Esophagus (tissue), 2 donors: ENCODE results near the gene AFF1. TPM values are rescaled to one million over a fixed set of nuclear protein-coding genes. Genes with fewer than 3 reads are reported as not detected.

Experiments used
- H3K27ac ChIP-seq, 2 donors: one replicate each; pipeline ENCODE4 v1.5.1; 2013; ENCODE audit warnings: low read depth in 2 of 2, mild to moderate bottlenecking in 2 of 2, inconsistent platforms in 1 of 2, low read length in 1 of 2, moderate library complexity in 1 of 2
- H3K27me3 ChIP-seq, 2 donors: one replicate each; pipeline ENCODE4 v1.6.1; 2013; ENCODE audit warnings: low read length in 2 of 2, control low read depth in 1 of 2, mild to moderate bottlenecking in 1 of 2; ENCODE audit not compliant: insufficient read depth in 2 of 2, control insufficient read depth in 1 of 2
- H3K36me3 ChIP-seq, 2 donors: one replicate each; pipeline ENCODE4 v1.6.1; 2013; ENCODE audit warnings: low read length in 1 of 2; ENCODE audit not compliant: control insufficient read depth in 2 of 2, insufficient read depth in 2 of 2
- H3K4me1 ChIP-seq, 2 donors: one replicate each; pipeline ENCODE4 v1.6.1; 2013; ENCODE audit warnings: low read length in 1 of 2; ENCODE audit not compliant: control insufficient read depth in 2 of 2, insufficient read depth in 2 of 2
- H3K4me3 ChIP-seq, 2 donors: one replicate each; pipeline ENCODE4 v1.5.1; 2013; ENCODE audit warnings: low read length in 2 of 2, mild to moderate bottlenecking in 2 of 2, low read depth in 1 of 2, moderate library complexity in 1 of 2
- H3K9me3 ChIP-seq, 2 donors: one replicate each; pipeline ENCODE4 v1.6.1; 2013; ENCODE audit warnings: mild to moderate bottlenecking in 2 of 2, low read depth in 1 of 2, low read length in 1 of 2, moderate library complexity in 1 of 2; ENCODE audit not compliant: control insufficient read depth in 2 of 2, insufficient read depth in 1 of 2
- WGBS, 2 donors: extraction: QIAGEN DNeasy Blood & Tissue Kit; methylation state at CpG; one replicate each; pipeline ENCODE4 v1.1.7; 2013; 5-methylcytosine and 5-hydroxymethylcytosine counted together
- polyA plus RNA-seq, 2 donors: library from polyadenylated mRNA; stranded (reverse); fragments of 200-250 nt; gene quantifications; one replicate each; pipeline ENCODE4 v1.2.3, GENCODE V29; 2013
- donor health status: healthy with polysubstance abuse.
- donor health status: Bipolar disorder and iron deficiency.

AFF1 gene
- polyA plus RNA-seq, 2 donors: 7.5 to 10.4 TPM

DNA sequence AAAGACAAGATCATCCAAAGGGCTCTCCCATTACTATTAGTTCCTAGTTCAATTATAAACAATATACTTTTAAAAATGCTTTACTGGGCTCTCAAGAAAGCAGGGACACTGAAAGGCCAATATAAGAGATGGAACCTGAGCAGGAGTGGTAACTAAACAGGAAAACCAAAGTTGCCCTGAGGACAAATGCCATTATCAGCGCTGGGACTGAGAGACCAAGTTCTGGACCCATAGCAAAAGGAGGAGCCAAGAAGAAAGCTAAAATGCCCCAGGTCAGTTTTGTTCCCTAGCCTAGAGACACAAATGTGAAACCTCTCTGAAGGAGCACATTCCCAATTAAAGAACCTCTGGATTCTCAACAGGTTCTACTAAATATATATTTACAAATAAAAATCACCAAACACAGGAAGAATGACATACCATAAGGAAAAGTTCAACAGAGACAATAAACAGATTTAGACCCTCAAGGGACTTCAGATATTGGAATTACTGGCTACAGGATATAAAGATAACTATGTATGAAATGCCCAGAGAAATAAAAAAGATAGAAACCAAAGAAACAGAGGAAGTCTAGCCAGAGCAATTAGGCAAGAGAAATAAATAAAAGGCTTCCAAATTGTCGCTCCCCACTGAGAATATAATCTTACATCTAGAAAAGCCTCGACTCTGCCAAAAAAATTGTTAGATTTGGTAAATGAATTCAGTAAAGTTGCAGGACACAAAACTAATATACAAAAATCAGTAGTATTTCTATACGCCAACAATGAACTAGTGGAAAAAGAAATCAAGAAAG is 218.5 kb downstream of the AFF1 start:
- no peaks in the 10 kb centered on the region for H3K27me3 ChIP-seq
- 72 to 83% methylated on average over 4 of the region's 4 CpGs for WGBS, 2 donors

DNA sequence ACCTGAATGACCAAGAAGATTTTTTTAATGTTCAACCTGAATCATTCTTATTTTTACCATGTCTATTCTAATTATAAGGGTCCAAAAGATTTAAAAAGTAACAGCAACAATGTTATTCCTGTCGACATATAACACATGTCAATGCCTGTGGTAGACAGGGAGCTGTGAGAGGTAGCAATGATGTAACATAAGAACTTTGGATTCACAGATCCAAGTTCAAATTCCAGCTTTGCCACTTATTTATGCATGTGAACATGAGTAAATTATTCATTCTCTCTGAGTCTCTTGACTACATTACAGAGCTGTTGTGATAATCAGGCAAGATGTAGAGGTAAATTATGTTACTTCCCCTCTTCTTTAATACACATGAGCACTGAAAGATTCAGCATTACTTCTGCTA is 231.1 kb downstream of the AFF1 start:
- WGBS, 2 donors: 95 to 96% methylated on average over 1 of the region's 1 CpG
- no peak overlapping the region for H3K27ac ChIP-seq
- peaks cover 0 to 4% of the 10 kb centered on the region in 2 donors for H3K36me3 ChIP-seq

More for the DNA sequence above, 218.5 kb downstream of the AFF1 start:
- Histone ChIP-seq H3K27ac (no peak overlapping the region), H3K4me3 (no peak overlapping the region), H3K36me3 (no peaks in the 10 kb centered on the region), H3K4me1 (no peaks in the 10 kb centered on the region), H3K9me3 (no peaks in the 10 kb centered on the region)

GRCh38 chr4:87166296-87166854 is 231.6 kb downstream of the AFF1 start:
- peaks cover 0 to 4% of the 10 kb centered on the region in 2 donors for H3K36me3 ChIP-seq
- no peaks in the 10 kb centered on the region for H3K27me3 ChIP-seq
- no peak overlapping the region for H3K27ac ChIP-seq
- 83 to 90% methylated on average over 3 of the region's 3 CpGs for WGBS, 2 donors
- no peaks in the 10 kb centered on the region for H3K9me3 ChIP-seq
- no peaks in the 10 kb centered on the region for H3K4me1 ChIP-seq
- H3K4me3 ChIP-seq: no peak overlapping the region

More for the DNA sequence above, 231.1 kb downstream of the AFF1 start:
- Histone ChIP-seq H3K4me3 (no peak overlapping the region), H3K27me3 (no peaks in the 10 kb centered on the region), H3K4me1 (no peaks in the 10 kb centered on the region), H3K9me3 (no peaks in the 10 kb centered on the region)

GRCh38 chr4:87171944-87172343 is 237.1 kb downstream of the AFF1 start:
- WGBS, 2 donors: 92 to 93% methylated on average over 2 of the region's 2 CpGs
- H3K27ac ChIP-seq: no peak overlapping the region
- H3K4me1 ChIP-seq: no peaks in the 10 kb centered on the region
- H3K27me3 ChIP-seq: no peaks in the 10 kb centered on the region
- no peak overlapping the region for H3K4me3 ChIP-seq
- peaks cover 0 to 2% of the 10 kb centered on the region in 2 donors for H3K36me3 ChIP-seq
- H3K9me3 ChIP-seq: no peaks in the 10 kb centered on the region

- 89 to 98% methylated on average over 2 of the region's 2 CpGs for WGBS, 2 donors
Observed at GRCh38 chr4:87174672-87175071, 239.9 kb downstream of the AFF1 start.

DNA sequence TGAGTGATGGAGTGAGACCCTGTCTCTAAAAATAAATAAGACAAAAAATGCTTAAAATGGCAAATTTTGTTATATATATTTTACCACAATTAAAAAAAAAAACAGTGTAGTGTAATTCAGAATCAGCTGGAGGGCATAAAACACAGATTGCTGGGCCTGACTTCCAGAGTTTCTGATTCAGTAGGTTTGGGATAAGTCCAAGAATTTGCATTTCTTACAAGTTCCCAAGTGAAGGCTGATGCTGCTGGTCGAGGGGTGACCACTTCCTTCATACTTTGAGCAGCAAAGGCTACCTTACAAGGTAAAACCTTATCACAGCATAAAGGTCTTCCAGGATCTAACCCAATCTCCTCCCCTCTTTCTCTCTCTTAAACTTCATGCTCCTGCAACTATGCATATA is 244.9 kb downstream of the AFF1 start:
- 58 to 69% methylated on average over 1 of the region's 1 CpG for WGBS, 2 donors

More at GRCh38 chr4:87174672-87175071, 239.9 kb downstream of the AFF1 start:
- peaks cover 0 to 2% of the 10 kb centered on the region in 2 donors for H3K36me3 ChIP-seq
- no peaks in the 10 kb centered on the region for H3K9me3 ChIP-seq
- no peaks in the 10 kb centered on the region for H3K27me3 ChIP-seq
- H3K4me3 ChIP-seq: no peak overlapping the region
- H3K27ac ChIP-seq: no peak overlapping the region
- H3K4me1 ChIP-seq: no peaks in the 10 kb centered on the region

DNA sequence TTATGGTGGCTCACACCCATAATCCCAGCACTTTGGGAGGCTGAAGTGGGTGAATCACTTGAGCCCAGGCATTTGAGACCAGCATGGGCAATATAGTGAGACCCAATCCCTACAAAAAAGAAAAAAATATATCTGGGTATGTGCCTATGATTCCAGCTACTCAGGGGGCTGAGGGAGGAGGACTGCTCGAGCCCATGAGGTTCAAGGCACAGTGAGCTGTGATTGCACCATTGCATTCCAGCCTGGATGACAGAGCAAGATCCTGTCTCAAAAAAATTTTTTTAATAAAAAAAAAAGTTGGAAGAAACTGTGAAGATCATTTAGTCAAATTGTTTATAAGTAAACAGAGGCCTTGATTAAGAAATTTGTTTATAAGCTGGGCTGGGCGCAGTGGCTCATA is 246.0 kb downstream of the AFF1 start:
- no peaks in the 10 kb centered on the region for H3K36me3 ChIP-seq

More for the DNA sequence above, 244.9 kb downstream of the AFF1 start:
- H3K27me3 ChIP-seq: no peaks in the 10 kb centered on the region
- H3K4me1 ChIP-seq: no peaks in the 10 kb centered on the region
- no peak overlapping the region for H3K4me3 ChIP-seq
- no peaks in the 10 kb centered on the region for H3K36me3 ChIP-seq
- no peaks in the 10 kb centered on the region for H3K9me3 ChIP-seq
- no peak overlapping the region for H3K27ac ChIP-seq

GRCh38 chr4:87185146-87185870 is 250.5 kb downstream of the AFF1 start:
- no peaks in the 10 kb centered on the region for H3K4me1 ChIP-seq
- H3K4me3 ChIP-seq: no peak overlapping the region

More for the DNA sequence above, 246.0 kb downstream of the AFF1 start:
- Histone ChIP-seq H3K4me1 (no peaks in the 10 kb centered on the region), H3K27ac (no peak overlapping the region), H3K4me3 (no peak overlapping the region), H3K9me3 (no peaks in the 10 kb centered on the region), H3K27me3 (no peaks in the 10 kb centered on the region)
- WGBS, 2 donors: 95 to 100% methylated on average over 2 of the region's 2 CpGs

DNA sequence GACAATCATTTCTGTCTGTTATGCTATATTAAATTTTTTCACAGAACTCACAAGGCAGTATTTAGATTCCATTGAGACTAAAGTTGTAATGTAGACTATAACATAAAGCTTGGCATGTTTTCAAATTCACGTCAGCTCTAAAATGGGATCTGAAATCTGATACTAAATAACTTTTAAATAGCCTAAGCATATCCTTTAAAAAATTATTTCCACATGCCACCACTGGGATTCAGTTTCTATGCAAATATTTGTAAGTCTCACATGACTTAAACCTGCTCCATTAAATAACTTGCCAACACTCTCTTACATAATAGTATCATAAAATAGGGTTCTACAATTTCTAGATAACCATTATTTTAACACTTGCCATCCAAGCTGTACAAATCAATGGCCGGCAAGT is 253.2 kb downstream of the AFF1 start:
- H3K9me3 ChIP-seq: no peaks in the 10 kb centered on the region
- no peaks in the 10 kb centered on the region for H3K27me3 ChIP-seq
- no peak overlapping the region for H3K27ac ChIP-seq
- no peaks in the 10 kb centered on the region for H3K36me3 ChIP-seq
- 63 to 70% methylated on average over 2 of the region's 2 CpGs for WGBS, 2 donors
- no peaks in the 10 kb centered on the region for H3K4me1 ChIP-seq
- H3K4me3 ChIP-seq: no peak overlapping the region

More at GRCh38 chr4:87185146-87185870, 250.5 kb downstream of the AFF1 start:
- Histone ChIP-seq H3K27me3 (no peaks in the 10 kb centered on the region), H3K27ac (no peak overlapping the region), H3K9me3 (no peaks in the 10 kb centered on the region), H3K36me3 (no peaks in the 10 kb centered on the region)
- WGBS, 2 donors: 92 to 95% methylated on average over 5 of the region's 5 CpGs
